GM12874 (cell line): Measurements from ENCODE around the gene ERRFI1.

Experiments used
- CTCF ChIP-seq: IDR thresholded peaks from 2 replicates; pipeline ENCODE4 v1.5.1; 2011; ENCODE audit warnings: low read depth, mild to moderate bottlenecking, control low read depth, low read length, moderate library complexity; ENCODE audit not compliant: insufficient read depth

Gene ERRFI1

GRCh38 chr1:8026153-8026975 lies at the start of gene ERRFI1:
Gene ERRFI1 (minus strand): TSS chr1:8026309. CDS start chr1:8015619, 10,690 bp downstream.
- TF ChIP-seq CTCF, result no peak

- no peak for TF ChIP-seq CTCF
Observed at GRCh38 chr1:8075511-8076051, 49.5 kb upstream of the ERRFI1 start.

GRCh38 chr1:8073112-8073855 lies 47.2 kb upstream of the ERRFI1 start:
- TF ChIP-seq CTCF, result no peak

GRCh38 chr1:8070381-8070811 lies 44.3 kb upstream of the ERRFI1 start:
- TF ChIP-seq CTCF, result no peak

- no peak for TF ChIP-seq CTCF
Observed at GRCh38 chr1:8065369-8065768, 39.3 kb upstream of the ERRFI1 start.

- TF ChIP-seq CTCF, result no peak
Observed at GRCh38 chr1:8063298-8064036, 37.4 kb upstream of the ERRFI1 start.

- no peak for TF ChIP-seq CTCF
Observed at GRCh38 chr1:8062861-8063260, 36.8 kb upstream of the ERRFI1 start.
